Measurements from ENCODE around the gene GEMIN7.

DNA sequence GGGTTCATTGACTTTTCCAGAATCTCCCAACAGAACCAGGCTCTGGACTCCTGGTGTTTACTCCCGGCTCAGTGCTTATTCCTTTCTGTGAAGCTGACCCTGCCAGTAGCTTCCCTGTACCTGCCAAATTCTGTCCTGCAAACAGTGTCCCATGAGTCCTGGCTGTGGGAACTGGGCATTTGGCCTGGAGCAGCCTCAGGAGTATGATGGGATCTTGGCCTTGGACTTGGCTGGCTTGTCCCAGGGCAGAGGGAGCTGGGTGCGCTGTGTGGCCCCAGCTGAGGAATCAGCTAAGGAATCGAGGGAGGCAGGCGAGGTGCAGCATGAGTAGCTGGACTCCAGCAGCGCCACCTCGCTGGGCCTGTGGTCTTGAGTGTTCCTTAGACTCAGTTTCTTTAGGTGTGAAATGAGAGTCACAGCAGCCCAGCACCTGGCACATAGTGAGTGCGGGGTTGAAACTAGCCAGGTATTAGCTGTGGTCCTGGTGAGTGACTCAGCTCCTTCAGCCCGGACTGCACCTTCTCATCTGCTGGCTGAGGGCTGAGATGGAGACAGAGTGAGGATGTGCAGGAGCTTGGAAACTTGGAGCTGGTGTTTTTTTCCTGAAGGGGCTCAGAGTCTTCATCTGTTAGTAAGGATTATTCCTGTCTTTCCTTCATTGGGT, 29.9 kb upstream of the GEMIN7 start:
- no peak for TF ChIP-seq POLR2A (IDR thresholded peaks at IDR 0.05)
- TF ChIP-seq, protein P1, sequence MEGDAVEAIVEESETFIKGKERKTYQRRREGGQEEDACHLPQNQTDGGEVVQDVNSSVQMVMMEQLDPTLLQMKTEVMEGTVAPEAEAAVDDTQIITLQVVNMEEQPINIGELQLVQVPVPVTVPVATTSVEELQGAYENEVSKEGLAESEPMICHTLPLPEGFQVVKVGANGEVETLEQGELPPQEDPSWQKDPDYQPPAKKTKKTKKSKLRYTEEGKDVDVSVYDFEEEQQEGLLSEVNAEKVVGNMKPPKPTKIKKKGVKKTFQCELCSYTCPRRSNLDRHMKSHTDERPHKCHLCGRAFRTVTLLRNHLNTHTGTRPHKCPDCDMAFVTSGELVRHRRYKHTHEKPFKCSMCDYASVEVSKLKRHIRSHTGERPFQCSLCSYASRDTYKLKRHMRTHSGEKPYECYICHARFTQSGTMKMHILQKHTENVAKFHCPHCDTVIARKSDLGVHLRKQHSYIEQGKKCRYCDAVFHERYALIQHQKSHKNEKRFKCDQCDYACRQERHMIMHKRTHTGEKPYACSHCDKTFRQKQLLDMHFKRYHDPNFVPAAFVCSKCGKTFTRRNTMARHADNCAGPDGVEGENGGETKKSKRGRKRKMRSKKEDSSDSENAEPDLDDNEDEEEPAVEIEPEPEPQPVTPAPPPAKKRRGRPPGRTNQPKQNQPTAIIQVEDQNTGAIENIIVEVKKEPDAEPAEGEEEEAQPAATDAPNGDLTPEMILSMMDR (IDR thresholded peaks at IDR 0.05) = no peak
- no peak for TF ChIP-seq EP300 (IDR thresholded peaks at IDR 0.05)
